Stimulated activated CD8-positive, alpha-beta memory T cell treated with anti-CD3 and anti-CD28 coated beads, Interleukin-12 subunit alpha, Interleukin-12 subunit beta, amount 100 ng/mL, for 4 hours (primary cell): Measurements from ENCODE around the gene KRTAP10-3.
A peak's percentile ranks its signal among the peaks of the same experiment; 100 is the strongest.

Source experiments
- DNase-seq: peaks from one replicate; pipeline ENCODE4 v3.0.0-alpha.2; 2020; ENCODE audit warnings: low read depth

The KRTAP10-3 gene

GRCh38 chr21:44515359-44516165 is 43.0 kb downstream of the KRTAP10-3 start:
- no peak for DNase-seq

- no peak for DNase-seq
These were observed 43.7 kb downstream of the KRTAP10-3 start for GRCh38 chr21:44514746-44515358.

- DNase-seq, result no peak
These were observed 44.4 kb downstream of the KRTAP10-3 start for GRCh38 chr21:44514218-44514520.

- no peak for DNase-seq
These were observed 45.0 kb downstream of the KRTAP10-3 start for GRCh38 chr21:44513389-44514217.

GRCh38 chr21:44512496-44513388 is 45.9 kb downstream of the KRTAP10-3 start:
- no peak for DNase-seq

GRCh38 chr21:44511938-44512275 is 46.7 kb downstream of the KRTAP10-3 start:
- no peak for DNase-seq

- DNase-seq, result no peak
These were observed 47.2 kb downstream of the KRTAP10-3 start for GRCh38 chr21:44511219-44511937.

GRCh38 chr21:44510508-44511218 is 47.9 kb downstream of the KRTAP10-3 start:
- peak; percentile 60 for DNase-seq

- DNase-seq, result no peak
These were observed 48.5 kb downstream of the KRTAP10-3 start for GRCh38 chr21:44510109-44510507.

GRCh38 chr21:44509539-44509938 is 49.1 kb downstream of the KRTAP10-3 start:
- DNase-seq, result no peak

- DNase-seq, result no peak
These were observed 49.7 kb downstream of the KRTAP10-3 start for GRCh38 chr21:44508711-44509445.

GRCh38 chr21:44508426-44508710 is 50.2 kb downstream of the KRTAP10-3 start:
- DNase-seq, result no peak
